AG09309 (cell line): Measurements from ENCODE around the gene MMP8.
"Not testable (repeated sequence)": the region's sequence is repeated elsewhere in the genome, so short reads cannot be mapped to it uniquely, and the experiment has no call there.

Experiments used
- DNase-seq: peaks from one replicate; pipeline ENCODE4 v3.0.0-alpha.2; 2010; ENCODE audit warnings: low read depth
- H3K4me3 ChIP-seq: 2 replicates; pipeline ENCODE4 v1.5.1; 2011; ENCODE audit warnings: mild to moderate bottlenecking, low read depth, low read length, moderate library complexity; ENCODE audit not compliant: control insufficient read depth
- CTCF ChIP-seq: IDR thresholded peaks from 2 replicates; pipeline ENCODE4 v1.5.1; 2011; ENCODE audit warnings: mild to moderate bottlenecking, low read depth, low read length, inconsistent platforms; ENCODE audit not compliant: insufficient read depth, control insufficient read depth; ENCODE audit errors: missing control alignments

MMP8 gene

DNA sequence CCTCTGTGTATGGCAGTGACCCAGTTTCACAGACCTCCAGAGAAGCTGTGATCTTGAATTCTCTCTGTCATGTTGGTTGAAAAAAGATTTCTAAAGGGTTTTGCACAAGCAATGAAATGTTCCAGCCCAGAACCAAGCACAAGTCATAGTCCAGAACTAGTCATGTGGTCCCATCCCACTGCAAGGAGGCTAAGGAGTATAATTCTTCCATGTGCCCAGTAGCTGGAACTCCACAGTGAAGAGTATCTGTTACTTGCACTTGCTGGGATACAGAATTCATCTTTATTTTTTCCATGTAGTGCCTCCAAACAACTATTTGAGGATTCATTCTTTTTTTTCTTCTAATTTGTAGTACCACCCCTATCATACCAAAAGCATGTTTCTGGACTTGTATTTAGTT lies 9.9 kb upstream of the MMP8 start:
- TF ChIP-seq CTCF = no peak
- DNase-seq = no peak
- no peak overlapping the region for H3K4me3 ChIP-seq

DNA sequence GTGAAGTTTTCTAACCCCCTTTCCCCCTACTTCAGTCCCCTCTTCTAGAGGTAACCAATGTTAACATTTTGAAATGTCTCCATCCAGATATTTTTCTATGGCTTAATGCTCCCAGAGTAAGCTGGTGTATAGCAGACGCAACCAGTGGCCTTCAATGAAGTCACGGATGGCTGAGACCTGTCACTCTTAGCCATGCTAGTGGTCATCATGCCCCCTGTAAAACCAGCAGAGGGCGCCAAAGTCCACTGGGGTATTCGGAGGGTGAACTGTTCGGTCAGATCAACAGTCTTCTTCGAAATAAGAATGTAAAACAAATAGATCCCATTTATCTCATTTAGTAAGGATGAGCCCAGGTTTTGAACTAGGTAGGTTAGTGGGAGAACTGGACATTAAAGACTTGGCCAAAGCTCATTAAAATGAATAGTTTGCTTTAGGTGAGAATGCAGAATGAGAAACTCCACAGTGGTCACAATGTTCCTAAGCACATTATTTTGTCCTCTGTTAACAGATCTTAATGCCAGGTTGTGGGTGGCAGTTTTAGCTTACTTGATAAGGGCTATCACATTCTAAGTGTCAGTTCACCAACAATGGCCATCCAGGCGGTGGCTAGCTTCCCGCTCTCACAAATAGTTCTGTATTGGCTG lies 8.6 kb upstream of the MMP8 start:
- peak; percentile 86 for TF ChIP-seq CTCF
- no peak overlapping the region for H3K4me3 ChIP-seq
- DNase-seq = no peak

DNA sequence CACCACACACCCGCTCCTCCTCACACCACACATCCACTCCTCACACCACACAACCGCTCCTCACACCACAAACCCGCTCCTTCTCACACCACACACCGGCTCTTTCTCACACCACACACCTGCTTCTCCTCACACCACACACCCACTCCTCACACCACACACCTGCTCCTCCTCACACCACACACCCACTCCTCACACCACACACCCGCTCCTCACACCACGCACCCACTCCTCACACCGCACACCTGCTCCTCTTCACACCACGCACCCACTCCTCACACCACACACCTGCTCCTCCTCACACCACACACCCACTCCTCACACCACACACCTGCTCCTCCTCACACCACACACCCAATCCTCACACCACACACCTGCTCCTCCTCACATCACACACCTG lies 6.2 kb upstream of the MMP8 start:
- not testable (repeated sequence) for H3K4me3 ChIP-seq, DNase-seq

- H3K4me3 ChIP-seq = no peak overlapping the region
- no peak for TF ChIP-seq CTCF
- no peak for DNase-seq
Measured at GRCh38 chr11:102729849-102730815, 5.4 kb upstream of the MMP8 start.

DNA sequence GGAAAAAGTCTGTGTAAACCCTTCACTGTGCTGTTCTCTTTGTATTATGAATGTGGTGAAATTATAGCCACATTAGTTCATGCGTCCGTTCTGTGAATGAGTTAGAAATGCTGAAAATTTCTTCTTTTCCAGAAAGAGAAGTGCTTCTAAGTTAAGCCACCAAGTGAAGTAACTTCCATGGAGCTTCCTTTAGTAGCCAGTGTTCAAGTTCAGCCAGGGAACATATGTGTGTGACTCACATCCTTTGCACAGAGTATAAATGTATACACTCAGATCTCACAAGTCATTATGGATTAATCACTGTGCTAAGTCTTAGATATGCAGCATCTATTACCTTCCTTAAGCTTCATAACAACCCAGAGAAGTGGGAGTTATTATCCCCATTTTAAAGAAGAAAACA lies 3.1 kb upstream of the MMP8 start:
- no peak overlapping the region for H3K4me3 ChIP-seq
- no peak for DNase-seq
- no peak for TF ChIP-seq CTCF

DNA sequence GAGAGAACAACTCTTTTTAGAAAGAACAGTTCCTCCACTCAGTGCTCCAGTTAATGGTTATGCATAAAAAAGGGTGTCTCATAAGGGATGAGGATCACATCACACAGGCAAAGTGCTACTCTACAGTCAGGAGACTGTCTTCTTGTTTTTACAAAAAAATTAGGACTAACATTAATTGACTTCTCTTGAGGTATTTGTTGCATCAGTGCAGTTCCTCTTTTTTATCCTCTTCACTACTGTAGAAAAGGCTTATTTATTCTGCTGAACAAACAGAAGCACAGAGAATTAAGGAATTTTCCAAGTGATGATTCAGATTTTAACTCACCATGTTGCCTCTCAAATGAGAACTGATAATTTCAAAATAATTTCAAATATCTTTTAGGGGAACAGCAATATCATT lies 1.9 kb downstream of the MMP8 start:
- no peak for DNase-seq
- TF ChIP-seq CTCF = no peak
- no peak overlapping the region for H3K4me3 ChIP-seq

DNA sequence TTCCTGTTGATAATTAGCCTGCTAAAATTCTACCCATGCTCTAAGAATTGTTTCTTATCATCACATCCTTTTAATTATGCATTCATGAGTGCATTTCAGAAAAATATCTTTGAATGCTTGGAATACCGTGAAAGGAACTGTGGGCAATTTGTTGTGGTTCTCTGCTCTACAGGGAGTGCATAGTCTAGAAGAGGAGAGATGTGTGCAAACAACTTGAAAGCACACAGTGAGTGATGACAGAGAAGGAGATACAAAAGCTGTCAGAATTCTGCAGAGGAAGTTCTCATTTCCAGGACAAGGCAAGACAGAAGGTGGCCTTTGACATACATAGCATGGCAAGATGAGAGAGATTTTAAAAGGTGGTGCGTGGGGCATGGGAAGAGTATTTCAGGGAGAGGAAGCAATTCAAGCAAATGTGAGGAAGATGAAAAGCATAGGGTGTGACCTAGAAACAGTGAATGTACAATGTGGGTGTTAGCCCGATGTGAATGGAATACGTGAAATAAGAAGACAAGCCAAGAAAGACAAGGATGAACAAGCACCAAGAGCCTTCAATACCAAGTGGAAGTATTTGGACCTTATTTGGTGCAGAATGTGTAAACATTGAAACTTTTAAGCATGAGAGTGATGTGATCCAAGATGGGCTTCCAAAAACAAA lies 5.0 kb downstream of the MMP8 start:
- no peak for DNase-seq
- TF ChIP-seq CTCF = no peak
- H3K4me3 ChIP-seq = no peak overlapping the region
